Vagina (tissue), 2 donors: ENCODE results near the gene NTM.

ENCODE experiments used
- POLR2A ChIP-seq, 2 donors: fragments of 450-650 bp; IDR thresholded peaks; one replicate each; pipeline ENCODE4 v1.6.1; 2017; ENCODE audit warnings: antibody characterized with exemption in 2 of 2, mild to moderate bottlenecking in 2 of 2, moderate library complexity in 2 of 2
- POLR2AphosphoS5 ChIP-seq, 2 donors: sonication (generic); formaldehyde crosslinking; IDR thresholded peaks; one replicate each; pipeline ENCODE4 v1.9.0; 2017; ENCODE audit warnings: antibody characterized with exemption in 2 of 2, mild to moderate bottlenecking in 2 of 2, low read depth in 1 of 2; ENCODE audit not compliant: insufficient read depth in 1 of 2

DNA sequence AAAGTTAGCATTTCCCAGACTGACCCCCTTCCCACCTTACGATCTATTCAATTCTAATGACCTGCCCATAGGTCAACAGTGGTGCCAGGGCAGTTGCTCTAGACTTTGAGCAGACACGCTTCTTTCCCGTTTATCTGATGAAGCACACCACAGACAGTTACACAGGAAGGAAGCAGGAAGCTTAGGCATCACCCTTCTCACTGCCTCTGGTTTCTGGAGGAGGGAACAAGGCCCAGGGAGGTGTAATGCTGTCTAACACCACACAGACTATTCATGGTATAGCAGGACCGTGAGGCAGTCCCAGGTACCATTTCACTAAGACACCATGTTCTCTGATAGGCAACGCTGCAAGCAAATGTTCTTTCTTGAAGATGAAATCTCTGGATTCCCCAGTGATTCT is 279.4 kb downstream of the NTM start:
- TF ChIP-seq POLR2A (IDR thresholded peaks at IDR 0.05) (no peak), POLR2AphosphoS5 (IDR thresholded peaks at IDR 0.05; ENCODE audit: insufficient read depth in 1 of 2, low read depth in 1 of 2) (no peak)
